SW 1271 (cell line): Measurements from ENCODE around the gene NOL4L.
A peak's percentile ranks its signal among the peaks of the same experiment; 100 is the strongest.

ENCODE experiments used
- DNase-seq, 2 experiments: peaks; one replicate each; lab custom pipeline; 2025; lab: John Stamatoyannopoulos, UW

Gene NOL4L

GRCh38 chr20:32576560-32576959, 8.6 kb downstream of the NOL4L start:
- DNase-seq, result no peak

GRCh38 chr20:32575805-32576204, 9.3 kb downstream of the NOL4L start:
- DNase-seq, result no peak

- no peak for DNase-seq
Measured at GRCh38 chr20:32575227-32575581, 9.9 kb downstream of the NOL4L start.

- peak; percentile 44 to 50 for DNase-seq
Measured at GRCh38 chr20:32574296-32575226, 10.6 kb downstream of the NOL4L start.

- DNase-seq, result no peak
Measured at GRCh38 chr20:32573167-32573851, 11.8 kb downstream of the NOL4L start.

GRCh38 chr20:32572271-32572968, 12.7 kb downstream of the NOL4L start:
- DNase-seq, result no peak

- DNase-seq, result no peak
Measured at GRCh38 chr20:32571566-32571965, 13.6 kb downstream of the NOL4L start.

- peak in 1 of 2 experiments; percentile 37 for DNase-seq
Measured at GRCh38 chr20:32570401-32571190, 14.5 kb downstream of the NOL4L start.

GRCh38 chr20:32569380-32570305, 15.5 kb downstream of the NOL4L start:
- no peak for DNase-seq

GRCh38 chr20:32569018-32569379, 16.1 kb downstream of the NOL4L start:
- no peak for DNase-seq

GRCh38 chr20:32567384-32568178, 17.6 kb downstream of the NOL4L start:
- DNase-seq, result no peak

GRCh38 chr20:32566379-32567374, 18.5 kb downstream of the NOL4L start:
- no peak for DNase-seq

- DNase-seq, result no peak
Measured at GRCh38 chr20:32565735-32566032, 19.4 kb downstream of the NOL4L start.

- DNase-seq, result no peak
Measured at GRCh38 chr20:32564921-32565734, 20.0 kb downstream of the NOL4L start.

- no peak for DNase-seq
Measured at GRCh38 chr20:32564440-32564839, 20.7 kb downstream of the NOL4L start.

- no peak for DNase-seq
Measured at GRCh38 chr20:32563311-32564272, 21.5 kb downstream of the NOL4L start.

- no peak for DNase-seq
Measured at GRCh38 chr20:32562495-32562911, 22.6 kb downstream of the NOL4L start.
